SK-N-DZ (cell line): ENCODE measurements around the gene ERCC3. TPM values are rescaled to one million over a fixed set of nuclear protein-coding genes. Genes with fewer than 3 reads are reported as not detected.

ENCODE experiments used
- DNase-seq: peaks from one replicate; pipeline ENCODE4 v3.0.0-alpha.2; 2015; ENCODE audit warnings: low spot score
- polyA plus RNA-seq, 2 experiments: library from polyadenylated mRNA; depleted of rRNA; stranded (reverse); fragments of >200 nt; gene quantifications; 2 replicates each; pipeline ENCODE4 v1.2.3, GENCODE V29; 2014

Gene ERCC3
- 61.3 and 64.7 TPM in 2 replicates for polyA plus RNA-seq (2014; cell fraction: cytosol; rRNA removed)
- polyA plus RNA-seq (2014; cell fraction: nucleus; rRNA removed): 160 and 243 TPM in 2 replicates

GRCh38 chr2:127293748-127294562 is at the start of gene ERCC3:
Gene ERCC3, minus strand, starts transcription at chr2:127294144. Its CDS starts 63 bp downstream, at chr2:127294081.
- peak; percentile 92 for DNase-seq

- no peak for DNase-seq
These were observed 49.3 kb upstream of the ERCC3 start for GRCh38 chr2:127343277-127343676.

- no peak for DNase-seq
These were observed 48.2 kb upstream of the ERCC3 start for GRCh38 chr2:127342101-127342500.

GRCh38 chr2:127332335-127332734 is 38.4 kb upstream of the ERCC3 start:
- DNase-seq: no peak

GRCh38 chr2:127330753-127331152 is 36.8 kb upstream of the ERCC3 start:
- DNase-seq: no peak

GRCh38 chr2:127326289-127326945 is 32.5 kb upstream of the ERCC3 start:
- DNase-seq: no peak

GRCh38 chr2:127324635-127325034 is 30.7 kb upstream of the ERCC3 start:
- peak; percentile 40 for DNase-seq

GRCh38 chr2:127321303-127321702 is 27.4 kb upstream of the ERCC3 start:
- DNase-seq: no peak

GRCh38 chr2:127320586-127321275 is 26.8 kb upstream of the ERCC3 start:
- DNase-seq: no peak

GRCh38 chr2:127320067-127320466 is 26.1 kb upstream of the ERCC3 start:
- DNase-seq: no peak

- DNase-seq: no peak
These were observed 20.4 kb upstream of the ERCC3 start for GRCh38 chr2:127314193-127314988.

- DNase-seq: no peak
These were observed 19.5 kb upstream of the ERCC3 start for GRCh38 chr2:127313406-127313805.

- no peak for DNase-seq
These were observed 17.0 kb upstream of the ERCC3 start for GRCh38 chr2:127310980-127311379.

- DNase-seq: no peak
These were observed 15.5 kb upstream of the ERCC3 start for GRCh38 chr2:127309468-127309867.

GRCh38 chr2:127308586-127309138 is 14.7 kb upstream of the ERCC3 start:
- DNase-seq: no peak

- DNase-seq: no peak
These were observed 12.1 kb upstream of the ERCC3 start for GRCh38 chr2:127305990-127306585.

GRCh38 chr2:127302168-127302567 is 8.2 kb upstream of the ERCC3 start:
- DNase-seq: no peak

- peak; percentile 5 for DNase-seq
These were observed 577 bp downstream of the ERCC3 start for GRCh38 chr2:127293386-127293747.

- no peak for DNase-seq
These were observed 5.7 kb downstream of the ERCC3 start for GRCh38 chr2:127288274-127288673.

- DNase-seq: no peak
These were observed 10.7 kb downstream of the ERCC3 start for GRCh38 chr2:127283275-127283674.

GRCh38 chr2:127280693-127281092 is 13.3 kb downstream of the ERCC3 start:
- DNase-seq: no peak
